ENCODE data around the gene NUP210.

The NUP210 gene

DNA sequence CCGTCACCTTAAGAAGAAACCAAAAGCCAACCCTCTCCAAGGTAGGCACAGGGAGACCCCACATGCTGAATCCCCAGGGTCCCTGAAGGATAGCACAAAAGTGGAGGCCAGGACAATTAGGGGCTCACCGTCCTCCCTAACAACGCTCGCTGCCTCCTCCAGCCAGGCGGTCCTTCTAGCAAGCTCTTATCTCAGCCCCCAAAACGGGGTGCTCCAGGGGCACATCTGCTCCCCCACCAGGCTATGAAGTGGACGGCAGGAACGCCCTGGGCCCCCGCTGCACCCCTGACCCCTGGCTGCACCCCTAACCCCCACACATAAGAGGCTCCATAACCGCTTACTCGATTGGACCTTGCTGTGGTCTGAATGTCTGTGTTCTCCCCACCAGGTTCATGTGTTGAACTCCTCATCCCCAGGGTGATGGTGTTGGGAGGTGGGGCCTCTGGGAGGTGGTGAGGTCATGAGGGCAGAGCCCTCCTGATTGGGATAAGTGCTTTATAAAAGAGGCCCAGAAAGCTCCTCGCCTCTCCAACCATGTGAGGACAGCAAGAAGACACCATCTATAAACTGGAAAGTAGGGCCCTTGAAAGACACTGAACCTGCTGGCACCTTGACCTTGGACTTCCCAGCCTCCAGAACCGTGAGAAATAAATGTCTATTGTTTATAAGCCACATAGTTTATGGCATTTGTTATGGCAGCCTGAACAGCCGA is 153.3 kb downstream of the NUP210 start:
- no peak overlapping the region for H3K27ac ChIP-seq (ENCODE audit: low read depth, low read length)
- no peak overlapping the region for H3K9ac ChIP-seq (ENCODE audit: low read depth, low read length)
- no peaks in the 10 kb centered on the region; the same call in 1 of the 2 replicates for H3K9me3 ChIP-seq (ENCODE audit: insufficient read depth, low read depth, low read length)

More for the DNA sequence above, 153.3 kb downstream of the NUP210 start:
- Histone ChIP-seq H3K4me1 (ENCODE audit: insufficient read depth, low read length) (no peaks in the 10 kb centered on the region), H3K4me3 (ENCODE audit: low read length) (no peak overlapping the region), H3K36me3 (ENCODE audit: insufficient read depth, low read length) (no peaks in the 10 kb centered on the region), H3K27me3 (ENCODE audit: insufficient read depth, low read length) (no peaks in the 10 kb centered on the region)
- 94% methylated on average over 13 of the region's 14 CpGs for WGBS
